ENCODE measurements around the gene TM4SF5.

The TM4SF5 gene, protein sequence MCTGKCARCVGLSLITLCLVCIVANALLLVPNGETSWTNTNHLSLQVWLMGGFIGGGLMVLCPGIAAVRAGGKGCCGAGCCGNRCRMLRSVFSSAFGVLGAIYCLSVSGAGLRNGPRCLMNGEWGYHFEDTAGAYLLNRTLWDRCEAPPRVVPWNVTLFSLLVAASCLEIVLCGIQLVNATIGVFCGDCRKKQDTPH

DNA sequence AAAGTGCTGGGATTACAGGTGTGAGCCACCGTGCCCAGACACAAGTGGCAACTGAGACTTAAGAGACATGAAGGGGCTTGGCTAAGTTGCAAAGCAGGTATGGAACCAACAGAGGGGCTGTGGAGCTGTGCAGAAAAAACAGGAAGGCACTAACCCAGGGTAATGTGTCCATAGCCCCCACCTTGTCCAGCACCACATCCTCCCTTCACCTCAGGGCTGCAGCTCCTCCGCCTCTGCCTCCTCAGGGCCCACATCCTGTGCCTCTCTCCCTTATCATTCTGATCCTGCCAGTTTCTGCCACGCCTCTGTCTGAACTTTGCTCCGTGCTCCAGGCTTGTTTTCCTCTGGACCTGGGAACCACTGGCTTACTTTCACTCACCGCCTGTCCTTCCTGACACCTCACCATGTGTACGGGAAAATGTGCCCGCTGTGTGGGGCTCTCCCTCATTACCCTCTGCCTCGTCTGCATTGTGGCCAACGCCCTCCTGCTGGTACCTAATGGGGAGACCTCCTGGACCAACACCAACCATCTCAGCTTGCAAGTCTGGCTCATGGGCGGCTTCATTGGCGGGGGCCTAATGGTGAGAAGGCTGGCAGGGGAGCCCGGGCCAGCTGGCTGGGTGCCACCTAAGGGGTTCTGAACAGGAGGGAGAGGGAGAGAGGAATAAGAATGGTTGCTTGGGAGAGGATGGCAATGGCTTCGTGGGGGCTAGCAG lies at the start of gene TM4SF5:
TSS of gene TM4SF5 (plus strand) at position 368 of the 716 bp plus-strand sequence. CDS start at position 405, 37 bp downstream.
- DNase-seq (ENCODE audit: low spot score): peak; percentile 7

DNA sequence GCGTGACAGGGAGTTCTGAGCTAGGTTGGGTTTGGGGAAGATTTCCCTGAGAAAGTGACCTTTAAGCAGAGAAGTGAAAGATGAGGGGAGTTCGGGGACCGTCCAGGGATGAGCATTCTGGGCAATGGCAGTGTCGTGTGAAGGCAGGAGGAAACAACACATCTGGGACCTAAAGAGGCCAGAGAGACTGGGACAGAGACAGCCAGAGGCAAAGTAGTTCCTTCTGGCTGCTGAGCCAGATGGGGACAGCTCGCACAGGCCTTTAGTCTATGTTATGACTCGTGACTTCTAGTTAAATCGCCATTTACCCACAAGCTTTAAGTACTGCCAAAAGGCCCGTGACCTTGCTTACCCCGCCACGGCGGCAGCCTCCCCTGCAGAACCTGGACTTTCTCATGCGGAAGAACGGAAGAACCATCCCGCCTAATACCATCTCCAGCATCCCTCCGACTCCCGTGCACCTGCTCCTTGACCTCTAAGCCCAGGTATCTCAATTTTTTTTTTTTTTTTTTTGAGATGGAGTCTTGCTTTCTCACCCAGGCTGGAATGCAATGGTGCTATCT lies 48.9 kb upstream of the TM4SF5 start:
- DNase-seq (ENCODE audit: low spot score): no peak

DNA sequence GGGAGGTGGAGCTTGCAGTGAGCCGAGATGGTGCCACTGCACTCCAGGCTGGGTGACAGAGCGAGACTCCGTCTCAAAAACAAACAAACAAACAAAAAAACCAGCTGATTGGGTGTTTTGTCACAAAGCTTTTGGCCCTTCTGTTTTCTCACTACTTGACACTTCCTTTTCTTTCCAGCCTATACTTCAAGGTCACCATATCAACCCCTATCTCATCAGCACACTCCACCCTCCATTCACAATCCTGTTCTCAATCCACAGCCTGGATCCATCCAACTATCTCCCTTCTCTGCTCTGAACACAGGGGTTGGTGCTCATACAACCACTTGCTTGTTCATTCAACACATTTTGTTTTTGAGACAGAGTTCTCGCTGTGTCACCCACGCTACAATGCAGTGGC lies 47.0 kb upstream of the TM4SF5 start:
- no peak for DNase-seq (ENCODE audit: low spot score)

DNA sequence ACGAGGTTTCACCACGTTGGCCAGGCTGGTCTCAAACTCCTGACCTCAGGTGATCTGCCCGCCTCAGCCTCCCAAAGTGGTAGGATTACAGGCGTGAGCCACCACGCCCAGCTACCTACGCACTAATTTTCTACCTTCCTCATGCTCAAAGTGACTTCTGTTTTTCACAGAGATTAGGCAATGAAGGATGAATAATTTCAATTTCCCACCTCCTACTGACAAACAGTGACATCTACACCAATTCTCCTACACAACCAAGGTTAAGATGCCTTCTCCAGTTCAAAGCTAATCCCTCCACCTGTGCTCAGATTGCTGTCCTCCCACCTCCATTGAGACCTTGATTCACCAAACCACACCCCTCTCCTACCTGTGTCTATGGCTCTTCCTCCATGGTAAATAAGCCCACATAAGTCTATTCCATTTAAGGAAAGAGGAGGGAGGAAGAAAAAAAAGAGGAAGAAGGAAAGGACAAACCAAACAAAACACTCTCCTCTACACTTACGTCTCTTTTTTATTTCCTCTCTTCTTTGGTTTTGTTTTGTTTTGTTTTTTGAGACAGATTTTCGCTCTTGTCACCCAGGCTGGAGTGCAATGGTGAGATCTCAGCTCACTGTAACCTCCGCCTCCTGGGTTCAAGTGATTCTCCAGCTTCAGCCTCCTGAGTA lies 45.9 kb upstream of the TM4SF5 start:
- DNase-seq (ENCODE audit: low spot score): no peak

DNA sequence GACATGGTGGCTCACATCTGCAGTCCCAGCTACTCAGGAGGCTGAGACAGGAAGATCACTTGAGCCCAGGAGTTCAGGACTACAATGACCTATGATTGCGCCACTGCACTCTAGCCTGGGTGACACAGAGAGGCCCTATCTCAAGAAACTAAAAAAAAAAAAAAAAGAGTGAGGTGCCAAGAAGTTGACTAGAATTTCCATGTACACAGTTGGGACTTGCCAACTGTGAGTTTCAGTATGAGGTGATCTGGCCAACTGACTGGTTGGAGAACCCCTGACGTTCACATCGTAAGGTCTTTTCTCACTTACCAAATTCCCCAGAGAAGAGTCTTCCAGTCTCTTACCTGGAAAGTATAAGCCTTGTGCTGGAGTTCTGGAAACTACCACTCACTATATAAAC lies 43.6 kb upstream of the TM4SF5 start:
- DNase-seq (ENCODE audit: low spot score): no peak

DNA sequence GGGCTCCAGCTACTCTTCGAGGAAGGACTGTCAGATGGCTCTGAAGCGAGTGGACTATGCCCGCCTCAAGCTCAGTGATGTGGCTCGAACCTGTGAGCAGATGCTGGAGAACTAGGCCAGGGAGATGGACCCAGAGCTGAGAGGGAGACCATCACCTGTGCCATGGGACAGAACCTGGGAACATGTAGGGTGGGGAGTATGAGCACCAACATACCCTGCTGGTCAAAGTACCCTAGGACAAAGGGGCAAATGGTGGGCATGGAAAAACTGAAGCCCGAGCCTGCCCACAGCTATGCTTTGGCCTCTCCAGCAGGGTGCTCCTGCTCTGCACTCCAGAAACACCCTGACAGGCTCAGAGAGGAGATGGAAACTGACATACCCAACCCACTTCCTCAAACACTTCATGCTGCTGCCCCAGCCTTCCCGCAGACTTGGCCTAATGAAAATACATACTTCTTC lies 38.6 kb upstream of the TM4SF5 start:
- DNase-seq (ENCODE audit: low spot score): no peak

DNA sequence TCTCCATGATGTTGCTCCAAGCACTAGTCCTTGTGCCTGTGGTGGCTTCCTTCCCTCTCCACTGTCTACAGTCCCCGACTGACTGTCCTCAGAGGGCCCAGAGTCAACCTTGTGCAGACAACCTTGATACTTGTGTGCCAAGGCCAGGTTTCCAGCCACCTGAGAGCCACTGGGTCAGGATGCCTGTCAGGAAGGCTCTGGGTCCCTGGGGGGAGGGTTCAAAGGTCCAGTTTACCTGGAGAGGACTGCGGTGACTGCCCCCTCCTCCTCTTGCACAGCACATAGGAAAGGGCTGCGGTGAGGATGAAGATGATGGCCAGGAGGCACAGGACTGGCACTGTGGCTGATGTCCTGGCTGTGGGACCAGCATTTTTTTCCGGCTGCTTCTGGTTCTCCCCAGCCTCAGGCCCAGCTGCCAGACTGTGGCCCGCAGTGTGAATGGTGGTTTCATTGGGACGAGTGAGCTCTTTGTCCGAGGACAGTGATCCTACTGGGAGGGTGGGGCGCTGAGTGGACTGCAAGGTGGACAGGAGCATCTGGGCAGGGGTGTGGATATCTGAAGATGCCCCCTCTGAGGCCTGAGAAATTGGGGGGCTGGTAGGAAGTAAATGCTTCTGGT lies 36.7 kb upstream of the TM4SF5 start:
- DNase-seq (ENCODE audit: low spot score): no peak

DNA sequence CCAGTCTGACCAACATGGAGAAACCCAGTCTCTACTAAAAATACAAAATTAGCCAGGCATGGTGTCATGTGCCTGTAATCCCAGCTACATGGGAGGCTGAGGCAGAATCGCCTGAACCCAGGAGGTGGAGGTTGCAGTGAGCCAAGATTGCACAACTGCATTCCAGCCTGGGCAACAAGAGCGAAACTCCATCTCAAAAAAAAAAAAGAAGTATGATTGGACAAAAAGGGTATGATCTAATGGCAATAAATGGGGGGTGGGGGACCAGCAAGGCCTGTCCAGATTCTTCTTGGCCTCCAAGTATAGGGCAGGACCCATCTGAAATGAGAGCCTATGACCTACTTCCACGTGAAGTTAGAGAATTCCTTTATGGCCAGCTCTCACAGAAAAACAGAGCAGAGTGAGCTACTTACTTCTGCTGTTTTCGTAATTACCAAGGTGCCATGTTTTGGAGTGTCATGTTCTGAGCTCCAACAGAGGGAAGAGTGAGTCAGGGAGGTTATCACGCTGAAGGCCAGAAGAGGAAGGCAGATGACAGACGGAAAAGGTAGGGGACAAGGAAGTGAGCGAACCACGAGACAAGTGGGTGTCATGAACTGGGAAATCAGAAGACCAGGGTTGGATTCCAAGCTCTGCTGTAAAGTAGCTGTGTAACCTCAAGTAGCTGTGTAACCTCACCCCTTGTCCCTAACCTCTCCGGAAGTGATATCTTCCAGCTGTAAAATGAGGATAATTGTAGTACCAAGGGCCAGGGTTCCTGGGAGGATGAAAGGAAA lies 35.6 kb upstream of the TM4SF5 start:
- peak; percentile 57 for DNase-seq (ENCODE audit: low spot score)

DNA sequence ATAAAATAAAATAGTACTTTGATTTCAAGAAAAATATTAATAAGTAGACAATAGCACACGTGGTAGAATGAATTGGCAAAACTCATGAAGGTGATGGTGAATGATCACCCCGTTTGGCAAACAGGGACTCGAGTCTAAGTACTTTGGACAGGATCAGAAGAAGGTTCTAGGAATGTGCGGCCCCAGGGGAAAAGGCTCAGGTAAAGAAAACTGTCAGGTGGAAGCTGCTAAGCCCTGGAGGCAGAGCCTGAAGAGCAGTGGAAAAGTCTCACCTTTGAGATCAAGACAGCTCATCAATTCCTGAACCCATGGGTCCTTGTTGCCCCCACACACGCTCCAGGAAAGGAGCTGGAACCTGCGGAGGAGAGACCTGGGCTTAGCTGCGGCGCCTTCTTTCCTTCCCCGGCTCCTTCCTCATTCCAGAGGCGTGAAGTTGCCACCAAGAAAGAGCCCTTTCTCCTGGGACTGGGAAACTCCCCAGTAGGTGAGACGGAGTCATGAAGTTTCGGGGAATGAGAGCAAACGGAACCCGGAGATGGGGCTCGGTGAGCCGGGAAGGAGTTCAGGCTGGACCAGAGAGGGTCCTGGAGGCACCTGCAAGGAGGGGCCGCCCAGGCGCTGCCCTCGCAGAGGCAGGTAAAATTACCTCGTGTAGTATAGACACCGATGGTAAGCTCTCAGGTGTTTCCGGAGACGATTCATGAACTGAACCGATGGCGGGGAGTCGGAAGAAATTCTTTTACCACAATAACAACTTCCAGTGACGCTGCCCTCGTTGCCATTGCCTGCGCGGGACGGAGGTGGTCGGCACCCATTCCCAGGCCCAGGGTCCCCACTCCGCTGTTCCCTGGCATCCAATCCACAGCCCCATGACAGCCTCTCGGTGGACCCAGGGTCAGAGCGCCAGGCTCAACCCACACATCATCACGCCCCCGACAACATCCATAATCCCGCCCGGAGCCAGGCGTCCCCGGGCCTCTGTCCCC lies 33.3 kb upstream of the TM4SF5 start:
- peak; percentile 96 for DNase-seq (ENCODE audit: low spot score)

DNA sequence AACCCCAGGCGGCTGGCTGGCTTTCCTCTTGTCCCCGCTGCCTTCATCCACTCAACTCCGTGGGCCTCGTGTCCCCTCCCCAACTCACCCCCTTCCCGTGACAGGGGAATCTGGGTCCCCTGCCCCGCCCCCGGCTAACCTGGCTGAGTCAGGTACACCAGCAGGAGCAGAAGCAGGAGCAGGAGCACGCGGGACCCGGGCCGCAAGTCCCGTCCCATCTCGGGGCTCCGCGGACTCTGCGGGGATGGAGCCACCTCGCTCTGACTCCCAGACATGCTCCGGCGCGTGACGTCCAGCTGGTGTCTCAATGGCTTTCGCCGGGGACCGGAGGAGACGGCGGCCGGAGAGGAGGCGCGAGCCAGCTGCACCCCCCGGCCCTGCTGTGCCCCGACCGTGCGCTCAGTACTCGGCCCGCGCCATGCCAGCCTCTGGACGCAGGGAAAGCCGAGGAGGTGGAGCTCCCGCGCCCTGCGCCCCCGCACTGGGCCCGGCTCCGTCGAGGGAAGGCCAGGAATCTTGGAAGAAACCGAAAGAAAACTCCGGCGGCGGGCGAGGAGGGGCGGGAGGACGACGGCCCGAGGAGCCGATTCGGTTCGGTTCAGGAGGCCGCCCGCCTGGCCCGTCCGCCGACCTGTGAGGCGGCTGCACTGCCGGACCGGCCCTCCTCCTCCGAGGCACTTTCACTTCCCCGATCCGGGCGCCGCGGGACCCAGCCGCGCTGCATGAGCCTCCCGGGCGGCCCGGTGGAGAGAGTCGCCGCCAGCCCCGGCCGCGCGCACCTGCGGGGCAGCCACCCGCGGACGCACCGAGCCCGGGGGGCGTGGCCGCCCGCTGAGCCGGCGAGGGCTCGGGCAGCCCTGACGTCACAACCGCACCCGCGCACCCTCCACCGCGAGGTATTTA lies 32.3 kb upstream of the TM4SF5 start, which contains the start of the genes CXCL16 and ZMYND15:
TSS of gene CXCL16 (minus strand) at position 807 of the 903 bp plus-strand sequence. CDS start at position 218, 589 bp downstream.
TSS of gene ZMYND15 (plus strand) at position 712 of the 903 bp plus-strand sequence. CDS start 716 bp downstream, outside the sequence.
- peak; percentile 69 for DNase-seq (ENCODE audit: low spot score)

DNA sequence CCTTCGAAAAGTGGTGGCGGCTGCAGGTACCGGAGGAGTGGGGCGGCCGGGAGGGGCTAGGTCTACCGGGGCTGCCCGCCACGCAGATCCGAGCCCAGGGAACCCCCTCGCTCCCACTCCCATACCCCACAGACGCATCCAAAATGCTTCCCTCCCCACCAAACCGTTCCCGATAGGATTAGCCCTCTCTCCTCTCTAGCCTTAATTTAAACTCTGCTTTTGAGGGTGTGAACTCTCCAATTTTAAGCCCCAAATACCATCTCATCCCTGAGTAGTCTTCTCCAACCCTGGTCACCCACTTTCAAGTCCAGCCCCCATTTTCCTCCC lies 31.7 kb upstream of the TM4SF5 start:
- no peak for DNase-seq (ENCODE audit: low spot score)

DNA sequence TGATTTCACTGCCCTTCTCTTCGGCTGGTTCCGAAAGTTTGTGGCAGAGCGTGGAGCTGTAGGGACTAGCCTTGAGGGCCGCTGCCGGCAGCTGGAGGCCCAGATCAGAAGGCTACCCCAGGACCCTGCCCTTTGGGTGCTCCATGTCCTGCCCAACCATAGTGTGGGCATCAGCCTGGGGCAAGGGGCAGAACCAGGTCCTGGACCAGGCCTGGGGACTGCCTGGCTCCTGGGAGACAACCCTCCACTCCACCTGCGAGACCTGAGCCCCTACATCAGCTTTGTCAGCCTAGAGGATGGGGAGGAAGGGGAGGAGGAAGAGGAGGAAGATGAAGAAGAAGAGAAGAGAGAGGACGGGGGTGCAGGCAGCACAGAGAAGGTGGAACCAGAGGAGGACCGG lies 31.1 kb upstream of the TM4SF5 start:
- DNase-seq (ENCODE audit: low spot score): no peak

DNA sequence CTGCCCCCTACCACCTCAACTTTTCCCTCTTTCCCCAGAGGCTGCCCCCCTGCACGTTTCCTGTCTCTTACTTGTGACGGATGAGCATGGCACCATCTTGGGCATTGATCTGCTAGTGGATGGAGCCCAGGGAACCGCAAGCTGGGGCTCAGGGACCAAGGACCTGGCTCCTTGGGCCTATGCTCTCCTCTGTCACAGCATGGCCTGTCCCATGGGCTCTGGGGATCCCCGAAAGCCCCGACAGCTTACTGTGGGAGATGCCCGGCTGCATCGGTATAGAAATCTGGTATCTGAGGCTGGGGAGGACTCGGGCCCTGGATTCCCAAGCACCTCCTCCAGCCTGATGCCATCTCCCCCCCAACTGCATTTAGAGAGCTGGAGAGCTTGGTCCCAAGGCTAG lies 30.1 kb upstream of the TM4SF5 start:
- DNase-seq (ENCODE audit: low spot score): no peak

DNA sequence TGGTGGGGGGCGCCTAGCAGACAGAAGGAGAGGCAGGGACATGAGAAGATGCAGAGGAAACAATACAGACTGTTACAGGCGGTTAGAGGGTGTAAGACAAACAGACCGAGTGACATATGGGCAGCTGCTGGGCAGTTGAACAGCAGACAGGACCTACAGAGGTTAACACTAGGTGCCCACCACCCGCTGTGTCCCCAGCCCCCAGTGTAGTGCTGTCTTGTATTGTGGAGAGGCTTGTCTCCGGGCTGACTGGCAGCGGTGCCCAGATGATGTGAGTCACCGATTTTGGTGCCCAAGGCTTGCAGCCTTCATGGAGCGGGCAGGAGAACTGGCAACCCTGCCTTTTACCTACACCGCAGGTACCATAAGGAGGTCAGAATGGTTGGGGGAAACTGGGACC lies 29.6 kb upstream of the TM4SF5 start:
- no peak for DNase-seq (ENCODE audit: low spot score)

DNA sequence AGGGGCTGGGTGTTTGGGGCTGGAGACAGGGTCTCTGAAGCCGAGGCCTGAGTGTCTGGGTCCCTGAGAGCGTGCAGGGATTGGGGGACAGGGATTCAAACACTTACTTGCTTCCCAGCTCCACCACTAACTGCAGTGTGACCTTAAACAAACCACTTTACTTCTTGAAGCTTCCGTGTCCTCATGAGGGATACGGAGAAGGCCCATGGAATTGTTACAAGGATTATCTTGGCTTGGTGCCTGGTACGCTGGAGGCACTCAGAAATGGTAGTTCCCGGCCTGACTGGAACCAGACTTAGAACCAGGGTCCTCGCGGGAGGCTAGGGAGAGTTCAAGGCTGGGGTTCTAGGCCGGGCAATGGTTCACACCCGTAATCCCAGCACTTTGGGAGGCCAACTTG lies 29.1 kb upstream of the TM4SF5 start:
- DNase-seq (ENCODE audit: low spot score): no peak

DNA sequence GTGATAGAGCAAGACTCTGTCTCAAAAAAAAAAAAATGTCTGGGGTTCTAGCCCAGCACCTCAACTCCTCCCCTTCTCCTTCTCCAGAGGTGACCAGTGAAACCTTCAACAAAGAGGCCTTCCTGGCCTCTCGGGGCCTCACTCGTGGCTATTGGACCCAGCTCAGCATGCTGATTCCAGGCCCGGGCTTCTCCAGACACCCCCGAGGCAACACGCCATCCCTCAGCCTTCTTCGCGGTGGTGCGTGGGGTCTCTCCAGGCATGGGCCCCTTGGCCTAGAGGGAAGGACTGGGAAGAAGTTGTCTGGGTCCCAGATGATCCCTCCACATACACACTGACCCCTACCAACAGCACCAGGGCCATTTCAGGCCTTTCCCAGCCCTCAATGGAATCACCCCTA lies 28.5 kb upstream of the TM4SF5 start:
- DNase-seq (ENCODE audit: low spot score): no peak

DNA sequence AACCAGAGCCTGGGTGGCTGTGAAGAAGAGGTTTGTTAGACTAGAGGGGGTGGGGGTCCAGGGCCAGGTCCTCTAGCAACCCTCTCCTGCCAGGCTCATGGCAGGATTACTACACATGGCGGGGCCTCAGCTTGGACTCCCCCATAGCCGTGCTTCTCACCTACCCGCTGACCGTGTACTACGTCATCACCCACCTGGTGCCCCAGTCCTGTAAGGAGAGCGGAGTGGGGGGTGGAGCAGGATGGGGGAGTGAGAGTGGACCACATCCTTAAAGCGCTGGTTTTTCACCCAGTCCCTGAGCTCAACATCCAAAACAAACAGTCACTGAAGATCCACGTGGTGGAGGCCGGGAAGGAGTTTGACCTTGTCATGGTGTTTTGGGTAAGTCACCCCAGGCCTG lies 27.8 kb upstream of the TM4SF5 start:
- no peak for DNase-seq (ENCODE audit: low spot score)

DNA sequence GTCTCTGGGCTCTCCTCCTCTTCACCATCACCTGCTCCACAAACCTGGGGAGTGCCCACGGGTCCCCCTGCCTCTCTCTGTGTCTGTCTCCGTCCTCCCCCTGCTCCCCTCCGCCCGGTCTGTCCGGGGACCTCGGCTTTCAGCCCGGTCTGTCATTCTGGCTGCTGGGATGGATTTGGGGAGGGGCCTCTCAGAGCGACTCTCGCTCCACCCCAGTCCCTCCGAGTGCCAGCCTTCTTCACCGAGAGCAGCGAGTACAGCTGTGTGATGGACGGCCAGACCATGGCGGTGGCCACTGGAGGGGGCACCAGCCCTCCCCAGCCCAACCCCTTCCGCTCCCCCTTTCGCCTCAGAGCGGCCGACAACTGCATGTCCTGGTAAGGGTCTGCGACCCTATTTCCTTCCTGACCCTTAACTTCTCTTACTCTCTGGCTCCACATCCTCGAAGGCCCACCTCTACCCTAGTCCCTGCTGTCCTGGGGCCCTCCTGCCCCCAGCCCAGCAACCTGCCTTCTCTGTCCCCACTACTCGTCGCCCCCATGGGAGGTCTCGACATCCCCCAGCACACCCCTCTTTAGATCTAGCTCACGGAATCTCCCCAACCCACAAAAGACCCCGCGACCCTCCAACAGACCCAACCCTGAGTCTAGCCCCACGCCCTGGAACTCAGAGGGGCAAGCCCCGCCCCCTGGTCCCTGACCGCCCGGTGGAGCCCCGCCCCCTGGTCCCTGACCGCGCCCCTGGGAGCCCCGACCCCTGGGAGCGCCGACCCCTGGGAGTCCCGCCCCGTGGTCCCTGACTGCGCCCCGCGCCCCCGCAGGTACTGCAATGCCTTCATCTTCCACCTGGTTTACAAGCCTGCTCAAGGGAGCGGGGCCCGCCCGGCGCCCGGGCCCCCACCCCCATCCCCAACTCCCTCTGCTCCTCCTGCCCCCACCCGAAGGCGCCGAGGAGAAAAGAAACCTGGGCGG lies 26.4 kb upstream of the TM4SF5 start:
- no peak for DNase-seq (ENCODE audit: low spot score)

Data from kidney tubule cell (primary cell).